CD14-positive monocyte (primary cell): ENCODE results near the gene HDC. TPM values are rescaled to one million over a fixed set of nuclear protein-coding genes. Genes with fewer than 3 reads are reported as not detected.

Experiments
- DNase-seq, 3 donors: peaks; one replicate each; pipeline ENCODE4 v3.0.0-alpha.2; 2011 to 2022
- H2AFZ ChIP-seq: 2 replicates; pipeline ENCODE4 v1.6.0; 2012; ENCODE audit warnings: mild to moderate bottlenecking, low read depth, low read length, inconsistent platforms; ENCODE audit not compliant: insufficient read depth, poor library complexity, severe bottlenecking
- H3K27ac ChIP-seq, 2 donors: 1 replicate in 1 of 2; 2 replicates in 1 of 2; pipeline ENCODE4 v1.5.1; 2012 to 2013; ENCODE audit warnings: low read length in 2 of 2, control low read depth in 1 of 2, inconsistent platforms in 1 of 2, low read depth in 1 of 2, mild to moderate bottlenecking in 1 of 2
- H3K27me3 ChIP-seq, 2 donors: one replicate each; pipeline versions ENCODE4 v1.6.0 to v1.6.1; 2011 to 2013; ENCODE audit warnings: low read length in 2 of 2; ENCODE audit not compliant: control insufficient read depth in 2 of 2, insufficient read depth in 2 of 2
- H3K36me3 ChIP-seq, 2 donors: replicated peaks in 1 of 2; 1 replicate in 1 of 2; 2 replicates in 1 of 2; pipeline versions ENCODE4 v1.5.1 to v1.6.1; 2012 to 2013; ENCODE audit warnings: low read length in 2 of 2, control low read depth in 1 of 2, inconsistent platforms in 1 of 2, mild to moderate bottlenecking in 1 of 2; ENCODE audit not compliant: insufficient read depth in 2 of 2, control insufficient read depth in 1 of 2
- H3K4me1 ChIP-seq, 2 donors: 1 replicate in 1 of 2; 2 replicates in 1 of 2; pipeline versions ENCODE4 v1.5.1 to v1.6.1; 2012 to 2013; ENCODE audit warnings: low read length in 2 of 2, control low read depth in 1 of 2, inconsistent platforms in 1 of 2, mild to moderate bottlenecking in 1 of 2, moderate library complexity in 1 of 2; ENCODE audit not compliant: insufficient read depth in 2 of 2, control insufficient read depth in 1 of 2
- H3K4me2 ChIP-seq: replicated peaks from 2 replicates; pipeline ENCODE3; 2012; ENCODE audit warnings: low read length, moderate library complexity, mild to moderate bottlenecking; ENCODE audit not compliant: poor library complexity, severe bottlenecking; ENCODE audit errors: extremely low read depth
- H3K4me3 ChIP-seq, 3 experiments: fragments of 200-600 bp in 1 of 3; sonication (generic) in 1 of 3; replicated peaks in 1 of 3; 1 replicate in 2 of 3; 2 replicates in 1 of 3; pipeline ENCODE4 v1.5.1; 2011 to 2013; ENCODE audit warnings: low read length in 3 of 3, mild to moderate bottlenecking in 3 of 3, control low read depth in 2 of 3, low read depth in 2 of 3, inconsistent platforms in 1 of 3, moderate library complexity in 1 of 3
- H3K79me2 ChIP-seq: 2 replicates; pipeline ENCODE4 v1.6.0; 2012; ENCODE audit warnings: mild to moderate bottlenecking, control low read depth, inconsistent platforms, low read length, moderate library complexity; ENCODE audit not compliant: insufficient read depth
- H3K9ac ChIP-seq: 2 replicates; pipeline ENCODE4 v1.6.0; 2017; ENCODE audit warnings: low read length, mild to moderate bottlenecking; ENCODE audit not compliant: insufficient read depth, poor library complexity, severe bottlenecking
- H3K9me3 ChIP-seq, 2 donors: replicated peaks in 1 of 2; 1 replicate in 1 of 2; 2 replicates in 1 of 2; pipeline versions ENCODE4 v1.5.1 to v1.6.1; 2012 to 2013; ENCODE audit warnings: low read length in 2 of 2, control low read depth in 1 of 2; ENCODE audit not compliant: control insufficient read depth in 1 of 2, insufficient read depth in 1 of 2
- H4K20me1 ChIP-seq: 2 replicates; pipeline ENCODE4 v1.6.0; 2012; ENCODE audit warnings: mild to moderate bottlenecking, low read length, control low read depth, moderate library complexity; ENCODE audit not compliant: insufficient read depth
- H3K27ac Mint-ChIP-seq, 7 donors: one replicate each; pipeline ENCODE4 v1.8.0; 2020; ENCODE audit warnings: mild to moderate bottlenecking in 7 of 7, mixed read lengths in 7 of 7, moderate library complexity in 6 of 7, inconsistent platforms in 2 of 7
- H3K27me3 Mint-ChIP-seq, 3 donors: one replicate each; pipeline ENCODE4 v1.8.0; 2021 to 2022; ENCODE audit warnings: low read depth in 3 of 3, mild to moderate bottlenecking in 3 of 3, mixed read lengths in 3 of 3, moderate library complexity in 3 of 3, inconsistent platforms in 1 of 3
- H3K36me3 Mint-ChIP-seq, 2 donors: one replicate each; pipeline ENCODE4 v1.8.0; 2020; ENCODE audit warnings: mixed read lengths in 2 of 2, inconsistent platforms in 1 of 2, mild to moderate bottlenecking in 1 of 2
- H3K4me1 Mint-ChIP-seq: one replicate; pipeline ENCODE4 v1.8.0; 2020; ENCODE audit warnings: mild to moderate bottlenecking, mixed read lengths
- H3K4me3 Mint-ChIP-seq, 2 donors: one replicate each; pipeline ENCODE4 v1.8.0; 2020; ENCODE audit warnings: mild to moderate bottlenecking in 2 of 2, mixed read lengths in 2 of 2, moderate library complexity in 1 of 2
- H3K9me3 Mint-ChIP-seq, 7 donors: one replicate each; pipeline ENCODE4 v1.8.0; 2020 to 2022; ENCODE audit warnings: mixed read lengths in 7 of 7, mild to moderate bottlenecking in 6 of 7, moderate library complexity in 6 of 7, inconsistent platforms in 2 of 7
- WGBS: methylation state at CpG from one replicate; pipeline ENCODE4 v1.1.5; 2013; ENCODE audit warnings: missing lambda C conversion rate; ENCODE audit not compliant: insufficient coverage; 5-methylcytosine and 5-hydroxymethylcytosine counted together
- intact Hi-C, 2 donors: fragments of 100-400 bp; cut with micrococcal nuclease; formaldehyde crosslinking; loops; one replicate each; pipeline versions ENCODE4 v1.15.0 to v1.15.1; 2023
- polyA plus RNA-seq, 3 donors: library from polyadenylated mRNA; depleted of rRNA in 1 of 3; unstranded in 2 of 3; stranded (reverse) in 1 of 3; fragments of 300-500 nt in 2 of 3; fragments of >200 nt in 1 of 3; fragmentation: Illumina TruSeq in 2 of 3; gene quantifications; 1 replicate in 2 of 3; 2 replicates in 1 of 3; pipeline ENCODE4 v1.2.3, GENCODE V29; 2012 to 2021
- TF ChIP-seq, protein P1 (sequence below): fragments of 200-600 bp; IDR thresholded peaks from one replicate; pipeline ENCODE4 v1.8.0; 2022; ENCODE audit warnings: antibody characterized with exemption, mild to moderate bottlenecking

HDC gene
- polyA plus RNA-seq, 3 donors, result 0.11 TPM; not detected in 2

DNA sequence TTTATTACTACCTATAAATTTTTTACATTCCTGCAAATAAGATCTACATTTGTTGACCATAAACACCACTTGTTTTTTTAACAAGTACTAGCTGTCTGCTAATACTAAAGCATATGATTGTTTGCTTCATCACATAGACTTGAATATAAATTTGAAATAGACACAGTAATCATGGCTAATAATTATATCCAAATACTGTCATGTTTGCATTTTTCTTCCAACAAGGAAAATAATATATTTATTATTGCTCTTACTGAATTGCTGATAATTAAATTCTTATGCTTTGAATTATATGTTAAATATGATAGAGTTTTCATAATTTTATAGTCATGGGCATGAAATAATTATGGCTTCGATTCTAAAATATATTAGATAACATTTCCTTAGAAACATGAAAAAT lies 40.5 kb downstream of the HDC start:
- Mint-ChIP-seq H3K27ac (no peak overlapping the region), H3K36me3 (peaks cover 3 to 4% of the 10 kb centered on the region in 2 donors), H3K27me3 (no peaks in the 10 kb centered on the region), H3K4me1 (no peaks in the 10 kb centered on the region), H3K9me3 (peaks cover 0 to 2% (median 0%) of the 10 kb centered on the region in 7 donors), H3K4me3 (no peak overlapping the region)
- Histone ChIP-seq H2AFZ (no peak overlapping the region), H3K4me3 (no peak overlapping the region), H3K4me2 (no peak overlapping the region), H3K36me3 (no peaks in the 10 kb centered on the region), H4K20me1 (no peaks in the 10 kb centered on the region), H3K9me3 (no peaks in the 10 kb centered on the region), H3K27me3 (no peaks in the 10 kb centered on the region), H3K4me1 (no peaks in the 10 kb centered on the region), H3K79me2 (no peaks in the 10 kb centered on the region), H3K9ac (no peak overlapping the region), H3K27ac (no peak overlapping the region)
- intact Hi-C loops, result no loop called here
- WGBS, result no CpG with 5 or more reads among the region's 1 CpG
- DNase-seq, result no peak
- TF ChIP-seq, protein P1, sequence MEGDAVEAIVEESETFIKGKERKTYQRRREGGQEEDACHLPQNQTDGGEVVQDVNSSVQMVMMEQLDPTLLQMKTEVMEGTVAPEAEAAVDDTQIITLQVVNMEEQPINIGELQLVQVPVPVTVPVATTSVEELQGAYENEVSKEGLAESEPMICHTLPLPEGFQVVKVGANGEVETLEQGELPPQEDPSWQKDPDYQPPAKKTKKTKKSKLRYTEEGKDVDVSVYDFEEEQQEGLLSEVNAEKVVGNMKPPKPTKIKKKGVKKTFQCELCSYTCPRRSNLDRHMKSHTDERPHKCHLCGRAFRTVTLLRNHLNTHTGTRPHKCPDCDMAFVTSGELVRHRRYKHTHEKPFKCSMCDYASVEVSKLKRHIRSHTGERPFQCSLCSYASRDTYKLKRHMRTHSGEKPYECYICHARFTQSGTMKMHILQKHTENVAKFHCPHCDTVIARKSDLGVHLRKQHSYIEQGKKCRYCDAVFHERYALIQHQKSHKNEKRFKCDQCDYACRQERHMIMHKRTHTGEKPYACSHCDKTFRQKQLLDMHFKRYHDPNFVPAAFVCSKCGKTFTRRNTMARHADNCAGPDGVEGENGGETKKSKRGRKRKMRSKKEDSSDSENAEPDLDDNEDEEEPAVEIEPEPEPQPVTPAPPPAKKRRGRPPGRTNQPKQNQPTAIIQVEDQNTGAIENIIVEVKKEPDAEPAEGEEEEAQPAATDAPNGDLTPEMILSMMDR, result no peak

DNA sequence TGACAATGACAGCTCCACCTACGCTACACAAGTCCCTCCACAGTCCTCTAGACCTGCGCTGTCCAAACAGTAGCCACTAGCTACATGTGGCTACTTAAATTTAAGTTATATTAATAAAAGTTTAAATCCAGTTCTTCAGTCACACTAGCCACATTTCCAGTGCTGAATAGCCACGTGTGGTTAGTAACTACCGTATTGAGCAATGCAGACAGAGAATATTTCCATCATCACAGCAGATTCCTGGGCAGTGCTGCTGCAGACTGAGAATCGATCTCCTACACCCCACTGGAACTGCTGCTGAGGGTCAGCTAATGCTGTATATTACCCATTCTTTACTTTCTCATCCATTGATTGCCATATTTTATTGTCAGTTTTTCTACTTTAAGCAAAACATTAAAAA lies 40.9 kb downstream of the HDC start:
- H3K27me3 Mint-ChIP-seq, result no peaks in the 10 kb centered on the region
- DNase-seq, result no peak
- Histone ChIP-seq H3K4me1 (no peaks in the 10 kb centered on the region), H3K36me3 (no peaks in the 10 kb centered on the region), H2AFZ (no peak overlapping the region), H3K9ac (no peak overlapping the region), H3K4me2 (no peak overlapping the region), H3K27me3 (no peaks in the 10 kb centered on the region), H3K27ac (no peak overlapping the region), H4K20me1 (no peaks in the 10 kb centered on the region), H3K9me3 (no peaks in the 10 kb centered on the region), H3K4me3 (no peak overlapping the region), H3K79me2 (no peaks in the 10 kb centered on the region)
- no peak overlapping the region for H3K4me3 Mint-ChIP-seq
- H3K4me1 Mint-ChIP-seq, result no peaks in the 10 kb centered on the region
- H3K36me3 Mint-ChIP-seq, result peaks cover 3 to 4% of the 10 kb centered on the region in 2 donors
- H3K9me3 Mint-ChIP-seq, result peaks cover 0 to 2% (median 0%) of the 10 kb centered on the region in 7 donors
- WGBS, result 56% methylated on average over 3 of the region's 5 CpGs
- intact Hi-C loops, result no loop called here
- TF ChIP-seq, protein P1, result no peak
- H3K27ac Mint-ChIP-seq, result no peak overlapping the region
